A549 (cell line): ENCODE results near the gene PAXX. TPM values are rescaled to one million over a fixed set of nuclear protein-coding genes. Genes with fewer than 3 reads are reported as not detected.

Experiments used
- ATAC-seq, 2 experiments: fragments of 200-7000 bp in 1 of 2; fragments of >200 bp in 1 of 2; cut with Nextera tagmentation in 1 of 2; cut with Tn5 transposase in 1 of 2; 3 replicates each; pipeline versions ENCODE4 v1.8.0 to v1.9.1; 2018 to 2020; ENCODE audit warnings: mild to moderate bottlenecking in 1 of 2, moderate library complexity in 1 of 2
- CTCF ChIA-PET: fragments of 300-600 bp; sonication (Branson Sonifier 250); formaldehyde crosslinking; extraction: SDS; loops from one replicate; lab custom pipeline; 2021; ENCODE audit warnings: antibody characterized with exemption, inconsistent platforms; lab: Yijun Ruan, JAX
- POLR2A ChIA-PET: fragments of 350-600 bp; formaldehyde crosslinking; extraction: SDS; loops from one replicate; lab custom pipeline; 2021; ENCODE audit warnings: antibody characterized with exemption, inconsistent platforms; lab: Yijun Ruan, JAX
- DNase-seq, 2 experiments: peaks; one replicate each; pipeline versions ENCODE4 v3.0.0 to v3.0.0-alpha.2; 2011 to 2016; ENCODE audit warnings: low read depth in 1 of 2, low spot score in 1 of 2
- FAIRE-seq: peaks from 2 replicates; lab custom pipeline; 2011; peaks lifted over from hg19 to GRCh38; lab: Jason Lieb, UNC
- H3K27ac ChIP-seq, 2 experiments: fragments of >200 bp; sonication (Bioruptor Twin); formaldehyde crosslinking; 3 replicates each; pipeline ENCODE4 v1.5.1; 2016 to 2017
- H3K4me1 ChIP-seq: fragments of >200 bp; sonication (Bioruptor Twin); formaldehyde crosslinking; 3 replicates; pipeline ENCODE4 v1.6.1; 2016
- H3K4me2 ChIP-seq: fragments of >200 bp; sonication (Bioruptor Twin); formaldehyde crosslinking; 3 replicates; pipeline ENCODE4 v1.6.1; 2016
- H3K4me3 ChIP-seq: fragments of >200 bp; sonication (Bioruptor Twin); formaldehyde crosslinking; 3 replicates; pipeline ENCODE4 v1.5.1; 2016
- H3K9me3 ChIP-seq: fragments of >200 bp; sonication (Bioruptor Twin); formaldehyde crosslinking; 3 replicates; pipeline ENCODE4 v1.6.1; 2016
- BCL3 ChIP-seq: fragments of >200 bp; sonication (Bioruptor Twin); formaldehyde crosslinking; IDR thresholded peaks from 3 replicates; pipeline ENCODE4 v1.6.1; 2016
- BHLHE40 ChIP-seq: IDR thresholded peaks from 2 replicates; pipeline ENCODE4 v1.6.1; 2012; ENCODE audit warnings: low read depth, low read length, inconsistent platforms
- CEBPB ChIP-seq, 2 experiments: fragments of >200 bp in 1 of 2; sonication (Bioruptor Twin) in 1 of 2; formaldehyde crosslinking in 1 of 2; IDR thresholded peaks; 2 replicates each; pipeline ENCODE4 v1.6.1; 2012 to 2016
- CHD2 ChIP-seq: fragments of 150-350 bp; IDR thresholded peaks from 2 replicates; pipeline ENCODE4 v1.6.1; 2014; ENCODE audit warnings: low read length; ENCODE audit not compliant: partially characterized antibody
- GATA3 ChIP-seq: IDR thresholded peaks from 2 replicates; pipeline ENCODE4 v1.6.1; 2012; ENCODE audit warnings: borderline replicate concordance
- HDAC2 ChIP-seq: fragments of 200-600 bp; sonication (generic); IDR thresholded peaks from 2 replicates; pipeline ENCODE4 v1.6.1; 2016
- HEYL ChIP-seq: fragments of 250-450 bp; sonication (Bioruptor Pico); IDR thresholded peaks from 2 replicates; pipeline ENCODE4 v1.8.0; 2021; ENCODE audit warnings: mild to moderate bottlenecking, moderate library complexity
- HOXA7 ChIP-seq: fragments of 250-450 bp; sonication (Bioruptor Pico); IDR thresholded peaks from 2 replicates; pipeline ENCODE4 v1.5.0; 2020; ENCODE audit warnings: mild to moderate bottlenecking, moderate library complexity
- HOXB13 ChIP-seq: fragments of 250-450 bp; sonication (Bioruptor Pico); IDR thresholded peaks from 2 replicates; pipeline ENCODE4 v1.5.0; 2020; ENCODE audit warnings: low read depth, mild to moderate bottlenecking, moderate library complexity
- HOXB5 ChIP-seq: fragments of 250-450 bp; sonication (Bioruptor Pico); IDR thresholded peaks from 2 replicates; pipeline ENCODE4 v1.5.0; 2020; ENCODE audit warnings: mild to moderate bottlenecking, moderate library complexity
- KDM1A ChIP-seq: fragments of 200-600 bp; sonication (generic); IDR thresholded peaks from 2 replicates; pipeline ENCODE4 v1.6.1; 2016; ENCODE audit warnings: low read depth, mild to moderate bottlenecking
- MYC ChIP-seq: IDR thresholded peaks from 2 replicates; pipeline ENCODE4 v1.6.1; 2012; ENCODE audit warnings: mild to moderate bottlenecking, inconsistent platforms, low read length, improper control_type of control experiment, borderline replicate concordance
- NR3C1 ChIP-seq: fragments of >200 bp; sonication (Bioruptor Twin); formaldehyde crosslinking; IDR thresholded peaks from 3 replicates; pipeline ENCODE4 v1.6.1; 2017
- POLR2A ChIP-seq: IDR thresholded peaks from 2 replicates; pipeline ENCODE4 v1.6.1; 2012; ENCODE audit warnings: mild to moderate bottlenecking, low read length
- RAD21 ChIP-seq, 2 experiments: fragments of >200 bp in 1 of 2; sonication (Bioruptor Twin) in 1 of 2; formaldehyde crosslinking in 1 of 2; IDR thresholded peaks in 1 of 2; conservative IDR thresholded peaks in 1 of 2; 2 replicates in 1 of 2; 3 replicates in 1 of 2; pipeline ENCODE4 v1.6.1; 2012 to 2018; ENCODE audit warnings: inconsistent platforms in 1 of 2
- RCOR1 ChIP-seq: fragments of 150-350 bp; IDR thresholded peaks from 2 replicates; pipeline ENCODE4 v1.6.1; 2014; ENCODE audit warnings: antibody characterized with exemption, low read length, low read depth
- RFX5 ChIP-seq: fragments of 450-650 bp; IDR thresholded peaks from 2 replicates; pipeline ENCODE4 v1.7.1; 2014; ENCODE audit warnings: antibody characterized with exemption, mild to moderate bottlenecking, moderate library complexity
- RNF2 ChIP-seq: fragments of 200-600 bp; sonication (generic); IDR thresholded peaks from 2 replicates; pipeline ENCODE4 v1.6.1; 2016; ENCODE audit warnings: low read depth, mild to moderate bottlenecking, antibody characterized with exemption, moderate library complexity, borderline replicate concordance
- TFCP2L1 ChIP-seq: fragments of 250-450 bp; sonication (Bioruptor Pico); IDR thresholded peaks from 2 replicates; pipeline ENCODE4 v1.5.0; 2021; ENCODE audit warnings: mild to moderate bottlenecking
- WGBS: methylation state at CpG from one replicate; pipeline ENCODE4 v1.1.6; 2017; ENCODE audit errors: missing lambda C conversion rate; 5-methylcytosine and 5-hydroxymethylcytosine counted together
- polyA plus RNA-seq, 4 experiments: library from polyadenylated mRNA; depleted of rRNA in 3 of 4; stranded (reverse); fragments of >200 nt; fragmentation: RNase III in 1 of 4; extraction: RNeasy Plus Mini Kit Qiagen cat#74134 plus additional on column Dnase treatment in 1 of 4; gene quantifications; 2 replicates in 3 of 4; 3 replicates in 1 of 4; pipeline ENCODE4 v1.2.3, GENCODE V29; 2011 to 2017
- TF ChIP-seq, protein P1 (sequence below): fragments of >200 bp; sonication (Bioruptor Twin); formaldehyde crosslinking; IDR thresholded peaks from 2 replicates; pipeline ENCODE4 v1.6.1; 2016
- TF ChIP-seq, protein P2 (sequence below): IDR thresholded peaks from 2 replicates; pipeline ENCODE4 v1.6.1; 2012

The PAXX gene
- polyA plus RNA-seq, 2 of the 4 experiments (the other 2 are of a cell fraction) = 15.6 to 53.2 TPM

DNA sequence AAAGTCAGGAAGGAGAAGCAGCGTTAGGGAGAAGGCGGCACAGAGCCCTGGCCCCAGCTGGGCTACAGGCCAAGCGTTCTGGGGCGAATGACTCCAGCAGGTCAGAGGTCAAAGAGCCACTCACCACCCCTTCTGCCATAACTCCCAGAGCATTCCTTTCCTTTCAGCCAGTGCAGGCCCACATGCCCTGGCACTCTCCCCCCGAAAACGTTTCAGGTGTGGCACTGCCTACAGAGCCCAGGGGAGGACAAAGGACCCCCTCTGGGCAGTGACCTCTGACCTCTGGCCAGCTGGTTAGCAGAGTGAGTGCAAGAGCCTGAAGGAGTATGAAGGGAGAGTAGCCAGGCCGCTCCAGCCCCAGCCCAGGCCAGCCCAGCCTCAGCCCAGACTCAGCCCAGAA lies 30.9 kb downstream of the PAXX start:
- WGBS = 87% methylated on average over 7 of the region's 7 CpGs
- no peak for TF ChIP-seq HOXB13 (CRISPR knock-in tag)
- no peak for TF ChIP-seq RAD21 (conservative IDR thresholded peaks at IDR 0.05 in 1 of 2, IDR thresholded peaks at IDR 0.05 in 1 of 2)
- TF ChIP-seq, protein P1, sequence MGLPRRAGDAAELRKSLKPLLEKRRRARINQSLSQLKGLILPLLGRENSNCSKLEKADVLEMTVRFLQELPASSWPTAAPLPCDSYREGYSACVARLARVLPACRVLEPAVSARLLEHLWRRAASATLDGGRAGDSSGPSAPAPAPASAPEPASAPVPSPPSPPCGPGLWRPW = no peak
- TF ChIP-seq CEBPB (IDR thresholded peaks at IDR 0.05) = no peak
- TF ChIP-seq MYC = no peak
- no peak for DNase-seq
- Histone ChIP-seq H3K4me2 (no peak overlapping the region), H3K4me1 (peaks cover 20% of the 10 kb centered on the region), H3K27ac (0 out of 6 replicates have a peak overlapping the region, but pooled peaks of 1 of the 2 experiments have one; percentile 17), H3K4me3 (no peak overlapping the region), H3K9me3 (no peaks in the 10 kb centered on the region)
- no peak for FAIRE-seq
- ChIA-PET CTCF (interaction anchor here (1.1 to 20.4 kb wide), 5 partner anchors 12 to 74 kb away, joined by 3 to 282 read pairs (median 169); partner anchors contain the start of genes C8G, FBXW5, LCN12 and NPDC1), POLR2A (no interaction called here)
- no peak for ATAC-seq

GRCh38 chr9:137023583-137023991 lies 31.4 kb downstream of the PAXX start:
- no peak for ATAC-seq
- no peak for TF ChIP-seq BCL3
- TF ChIP-seq CHD2 = no peak
- TF ChIP-seq RNF2 = no peak
- TF ChIP-seq NR3C1 = no peak
- no peak for TF ChIP-seq POLR2A
- TF ChIP-seq KDM1A = no peak
- TF ChIP-seq HDAC2 = no peak
- TF ChIP-seq HEYL (CRISPR knock-in tag) = no peak
- no peak for TF ChIP-seq HOXA7 (CRISPR knock-in tag)
- TF ChIP-seq HOXB5 (CRISPR knock-in tag) = no peak
- TF ChIP-seq GATA3 = no peak
- POLR2A ChIA-PET = no interaction called here
- 81% methylated on average over 11 of the region's 15 CpGs for WGBS
- 0 out of 6 replicates have a peak overlapping the region, but pooled peaks of 1 of the 2 experiments have one; percentile 17 for H3K27ac ChIP-seq
- CTCF ChIA-PET = interaction anchor here (12.3 to 20.4 kb wide), 3 partner anchors 14 to 75 kb away, joined by 169 to 282 read pairs (median 207); partner anchors contain the start of genes C8G, FBXW5, LCN12 and SAPCD2
- H3K4me2 ChIP-seq = no peak overlapping the region
- no peak overlapping the region for H3K4me3 ChIP-seq
- no peak for DNase-seq
- peaks cover 22% of the 10 kb centered on the region for H3K4me1 ChIP-seq
- FAIRE-seq = no peak
- H3K9me3 ChIP-seq = no peaks in the 10 kb centered on the region

GRCh38 chr9:137025517-137025966 lies 33.3 kb downstream of the PAXX start:
- Histone ChIP-seq H3K9me3 (no peaks in the 10 kb centered on the region), H3K4me3 (no peak overlapping the region), H3K4me2 (no peak overlapping the region), H3K27ac (no peak overlapping the region), H3K4me1 (peaks cover 30% of the 10 kb centered on the region)
- CTCF ChIA-PET = interaction anchor here (0.6 to 20.4 kb wide), 16 partner anchors 12 to 259 kb away, joined by 3 to 282 read pairs (median 4); partner anchors contain the start of genes C8G, CCDC183, FBXW5 and LCN12
- POLR2A ChIA-PET = no interaction called here
- TF ChIP-seq, protein P2, sequence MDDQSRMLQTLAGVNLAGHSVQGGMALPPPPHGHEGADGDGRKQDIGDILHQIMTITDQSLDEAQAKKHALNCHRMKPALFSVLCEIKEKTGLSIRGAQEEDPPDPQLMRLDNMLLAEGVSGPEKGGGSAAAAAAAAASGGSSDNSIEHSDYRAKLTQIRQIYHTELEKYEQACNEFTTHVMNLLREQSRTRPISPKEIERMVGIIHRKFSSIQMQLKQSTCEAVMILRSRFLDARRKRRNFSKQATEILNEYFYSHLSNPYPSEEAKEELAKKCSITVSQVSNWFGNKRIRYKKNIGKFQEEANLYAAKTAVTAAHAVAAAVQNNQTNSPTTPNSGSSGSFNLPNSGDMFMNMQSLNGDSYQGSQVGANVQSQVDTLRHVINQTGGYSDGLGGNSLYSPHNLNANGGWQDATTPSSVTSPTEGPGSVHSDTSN = no peak
- no peak for TF ChIP-seq BHLHE40
- no peak for TF ChIP-seq RFX5
- TF ChIP-seq TFCP2L1 (CRISPR knock-in tag) = no peak
- TF ChIP-seq RCOR1 = no peak
- DNase-seq (no peak), ATAC-seq (no peak), FAIRE-seq (no peak)
- no CpG with 5 or more reads among the region's 21 CpGs for WGBS
